ENCODE data around the gene SND1. TPM values are rescaled to one million over a fixed set of nuclear protein-coding genes. Genes with fewer than 3 reads are reported as not detected.

The SND1 gene
- total and polyA plus RNA-seq, 10 donors: 61.7 to 173 (median 116) TPM

GRCh38 chr7:127907110-127908040 lies 255.4 kb downstream of the SND1 start:
- Histone ChIP-seq H3K4me1 (peaks cover 6 to 41% (median 18%) of the 10 kb centered on the region in 6 donors), H3K27ac (no peak overlapping the region), H3K9me3 (no peaks in the 10 kb centered on the region), H3K4me3 (no peak overlapping the region), H3K36me3 (peaks cover 0 to 33% (median 1%) of the 10 kb centered on the region in 6 donors), H3K27me3 (replicated peaks in 1 of 7) (no peaks in the 10 kb centered on the region)
- 85 to 88% (median 87%) methylated on average over 6 of the region's 6 CpGs for WGBS, 5 donors
- no peak for DNase-seq
- TF ChIP-seq POLR2A (IDR thresholded peaks at IDR 0.05): no peak
- TF ChIP-seq CTCF (IDR thresholded peaks at IDR 0.05 in 8 of 11, conservative IDR thresholded peaks at IDR 0.05 in 3 of 11): no peak
- no peak for TF ChIP-seq POLR2AphosphoS5 (IDR thresholded peaks at IDR 0.05)
- intact Hi-C loops (cut with DNase I; ENCODE audit: low total_unique reads): no loop called here

GRCh38 chr7:127908430-127909258 lies 256.6 kb downstream of the SND1 start:
- H3K27me3 ChIP-seq (replicated peaks in 1 of 7): no peaks in the 10 kb centered on the region
- DNase-seq: no peak
- peaks cover 3 to 39% (median 9%) of the 10 kb centered on the region in 6 donors for H3K4me1 ChIP-seq
- 93 to 97% (median 95%) methylated on average over 4 of the region's 4 CpGs for WGBS, 5 donors
- H3K4me3 ChIP-seq: no peak overlapping the region
- TF ChIP-seq CTCF (IDR thresholded peaks at IDR 0.05 in 8 of 11, conservative IDR thresholded peaks at IDR 0.05 in 3 of 11): no peak
- TF ChIP-seq POLR2A (IDR thresholded peaks at IDR 0.05): no peak
- no peak for TF ChIP-seq POLR2AphosphoS5 (IDR thresholded peaks at IDR 0.05)
- no peak overlapping the region for H3K27ac ChIP-seq
- H3K36me3 ChIP-seq: peaks cover 0 to 33% (median 1%) of the 10 kb centered on the region in 6 donors
- no peaks in the 10 kb centered on the region for H3K9me3 ChIP-seq
- intact Hi-C loops (cut with DNase I; ENCODE audit: low total_unique reads): no loop called here

- H3K4me3 ChIP-seq: no peak overlapping the region
- H3K27ac ChIP-seq: no peak overlapping the region
- no peak for DNase-seq
- peaks cover 0 to 32% (median 1%) of the 10 kb centered on the region in 6 donors for H3K36me3 ChIP-seq
- no peak for TF ChIP-seq POLR2AphosphoS5 (IDR thresholded peaks at IDR 0.05)
- no peak for TF ChIP-seq POLR2A (IDR thresholded peaks at IDR 0.05)
- no peak for TF ChIP-seq CTCF (IDR thresholded peaks at IDR 0.05 in 8 of 11, conservative IDR thresholded peaks at IDR 0.05 in 3 of 11)
- intact Hi-C loops (cut with DNase I; ENCODE audit: low total_unique reads): no loop called here
- H3K9me3 ChIP-seq: no peaks in the 10 kb centered on the region
- WGBS, 5 donors: 91 to 98% (median 95%) methylated on average over 3 of the region's 3 CpGs
- H3K27me3 ChIP-seq (replicated peaks in 1 of 7): no peaks in the 10 kb centered on the region
- H3K4me1 ChIP-seq: peaks cover 0 to 29% (median 4%) of the 10 kb centered on the region in 6 donors
Observed at GRCh38 chr7:127909424-127910152, 257.6 kb downstream of the SND1 start.
